ENCODE results near the gene ATL3.

The ATL3 gene

GRCh38 chr11:63687845-63688244 is 16.7 kb upstream of the ATL3 start (continued):
- TF ChIP-seq ZBTB44 (tag by site-specific recombination; IDR thresholded peaks at IDR 0.05): no peak
- TF ChIP-seq ZNF26 (tag by site-specific recombination; IDR thresholded peaks at IDR 0.05): no peak

- H3K9me3 ChIP-seq (ENCODE audit: control insufficient read depth, insufficient read depth, low read depth, low read length): no peaks in the 10 kb centered on the region
- 0 out of 2 replicates have a peak, but pooled peaks cover 6% of the 10 kb centered on the region for H3K4me1 ChIP-seq (ENCODE audit: control insufficient read depth, insufficient read depth, low read length)
- no peaks in the 10 kb centered on the region; a peak in 1 of 3 replicates for H3K36me3 ChIP-seq (ENCODE audit: control insufficient read depth in 2 of 2, insufficient read depth in 1 of 2, low read length in 2 of 2)
- TF ChIP-seq ATF2 (tag by site-specific recombination; IDR thresholded peaks at IDR 0.05; ENCODE audit: low read depth) (peak; percentile 69; the same call in 1 of the 2 replicates), YY1 (tag by site-specific recombination; IDR thresholded peaks at IDR 0.05) (no peak), ZNF37A (tag by site-specific recombination; IDR thresholded peaks at IDR 0.05) (no peak), ZNF10 (tag by site-specific recombination; IDR thresholded peaks at IDR 0.05) (0 out of 2 replicates have a peak, but pooled peaks have one; percentile 30), BCL6B (tag by site-specific recombination; IDR thresholded peaks at IDR 0.05) (peak; percentile 85), ZNF140 (tag by site-specific recombination; IDR thresholded peaks at IDR 0.05) (no peak), ZNF121 (tag by site-specific recombination; IDR thresholded peaks at IDR 0.05) (no peak), ZNF549 (tag by site-specific recombination; IDR thresholded peaks at IDR 0.05) (no peak), PRDM6 (tag by site-specific recombination; IDR thresholded peaks at IDR 0.05) (peak; percentile 84; the same call in 1 of the 2 replicates), ZNF433 (tag by site-specific recombination; IDR thresholded peaks at IDR 0.05; ENCODE audit: low read depth) (no peak), ZNF629 (tag by site-specific recombination; IDR thresholded peaks at IDR 0.05) (0 out of 2 replicates have a peak, but pooled peaks have one; percentile 13), ZSCAN4 (tag by site-specific recombination; IDR thresholded peaks at IDR 0.05) (no peak), SP3 (tag by site-specific recombination; IDR thresholded peaks at IDR 0.05) (no peak)
- POLR2A ChIA-PET: interaction anchor here (0.8 to 1.4 kb wide), 2 partner anchors 16 to 43 kb away, joined by 3 to 4 read pairs; partner anchors contain the start of gene ATL3
- H3K4me3 ChIP-seq (ENCODE audit: low read depth, low read length): no peak overlapping the region
- no peak overlapping the region for H3K27ac ChIP-seq (ENCODE audit: extremely low read depth, low read depth, low read length)
- CTCF ChIA-PET: no interaction called here
These were observed 15.8 kb upstream of the ATL3 start for GRCh38 chr11:63686926-63687325.
